HFFc6 (cell line): Measurements from ENCODE around the gene RAI1. TPM values are rescaled to one million over a fixed set of nuclear protein-coding genes. Genes with fewer than 3 reads are reported as not detected.

Experiments used
- DNase-seq: peaks from one replicate; pipeline ENCODE4 v3.0.0-alpha.2; 2018
- H3K27ac Mint-ChIP-seq: 2 replicates; pipeline ENCODE4 v1.8.0; 2020; ENCODE audit warnings: mild to moderate bottlenecking, mixed read lengths
- H3K27me3 Mint-ChIP-seq: 2 replicates; pipeline ENCODE4 v1.8.0; 2021; ENCODE audit warnings: mild to moderate bottlenecking, moderate library complexity, mixed read lengths; ENCODE audit not compliant: insufficient read depth
- H3K36me3 Mint-ChIP-seq: 2 replicates; pipeline ENCODE4 v1.8.0; 2021; ENCODE audit warnings: low read depth, mixed read lengths
- H3K4me1 Mint-ChIP-seq: 2 replicates; pipeline ENCODE4 v1.8.0; 2020; ENCODE audit warnings: low read depth, mixed read lengths
- H3K4me3 Mint-ChIP-seq: 2 replicates; pipeline ENCODE4 v1.8.0; 2020; ENCODE audit warnings: mild to moderate bottlenecking, moderate library complexity, mixed read lengths
- H3K9me3 Mint-ChIP-seq: 2 replicates; pipeline ENCODE4 v1.8.0; 2020; ENCODE audit warnings: mild to moderate bottlenecking, mixed read lengths
- CTCF ChIP-seq: fragments of 200-600 bp; sonication (generic); IDR thresholded peaks from 2 replicates; pipeline ENCODE4 v1.5.0; 2021; ENCODE audit warnings: antibody characterized with exemption, mild to moderate bottlenecking
- total RNA-seq, 6 experiments: library from RNA; stranded (reverse); fragmentation: NEBNext Ultra II Directional; extraction: Animal tissue kit (Norgen Biotek cat#: 25700); gene quantifications; 2 replicates in 1 of 6; 3 replicates in 5 of 6; pipeline ENCODE4 v1.2.3, GENCODE V29; 2021

The RAI1 gene
- total RNA-seq, 6 experiments from 2014 or later, result 26.9 to 29.3 (median 29.0) TPM

GRCh38 chr17:17800504-17801021, 119.3 kb downstream of the RAI1 start:
- peaks cover 10% of the 10 kb centered on the region for H3K27me3 Mint-ChIP-seq
- peaks cover 13% of the 10 kb centered on the region for H3K36me3 Mint-ChIP-seq
- DNase-seq, result no peak
- no peaks in the 10 kb centered on the region for H3K9me3 Mint-ChIP-seq
- peaks cover 2% of the 10 kb centered on the region; the same call in 1 of the 2 replicates for H3K4me1 Mint-ChIP-seq
- H3K27ac Mint-ChIP-seq, result no peak overlapping the region
- no peak overlapping the region for H3K4me3 Mint-ChIP-seq
- TF ChIP-seq CTCF, result no peak; the same call in 1 of the 2 replicates

GRCh38 chr17:17801800-17802481, 120.7 kb downstream of the RAI1 start:
- H3K27me3 Mint-ChIP-seq, result peaks cover 17% of the 10 kb centered on the region
- no peak overlapping the region for H3K4me3 Mint-ChIP-seq
- TF ChIP-seq CTCF, result no peak
- H3K4me1 Mint-ChIP-seq, result peaks cover 6% of the 10 kb centered on the region; the same call in 1 of the 2 replicates
- H3K27ac Mint-ChIP-seq, result no peak overlapping the region
- DNase-seq, result no peak
- peaks cover 19% of the 10 kb centered on the region for H3K36me3 Mint-ChIP-seq
- no peaks in the 10 kb centered on the region for H3K9me3 Mint-ChIP-seq

- H3K27ac Mint-ChIP-seq, result no peak overlapping the region; the same call in 1 of the 2 replicates
These were observed 122.7 kb downstream of the RAI1 start for GRCh38 chr17:17804007-17804406.

GRCh38 chr17:17805575-17805974, 124.3 kb downstream of the RAI1 start:
- H3K27ac Mint-ChIP-seq, result peak overlapping the region; percentile 64
- peaks cover 19% of the 10 kb centered on the region for H3K36me3 Mint-ChIP-seq
- peaks cover 6% of the 10 kb centered on the region; the same call in 1 of the 2 replicates for H3K4me1 Mint-ChIP-seq

More at GRCh38 chr17:17804007-17804406, 122.7 kb downstream of the RAI1 start:
- TF ChIP-seq CTCF, result no peak
- Mint-ChIP-seq H3K4me3 (no peak overlapping the region), H3K36me3 (peaks cover 19% of the 10 kb centered on the region), H3K27me3 (peaks cover 14% of the 10 kb centered on the region), H3K4me1 (peaks cover 6% of the 10 kb centered on the region; the same call in 1 of the 2 replicates), H3K9me3 (no peaks in the 10 kb centered on the region)
- no peak for DNase-seq

GRCh38 chr17:17806035-17806434, 124.8 kb downstream of the RAI1 start:
- H3K9me3 Mint-ChIP-seq, result no peaks in the 10 kb centered on the region
- H3K4me1 Mint-ChIP-seq, result peaks cover 6% of the 10 kb centered on the region; the same call in 1 of the 2 replicates
- H3K27ac Mint-ChIP-seq, result peak overlapping the region; percentile 64
- peak overlapping the region; percentile 20; the same call in 1 of the 2 replicates for H3K4me3 Mint-ChIP-seq
- DNase-seq, result no peak
- H3K36me3 Mint-ChIP-seq, result peaks cover 19% of the 10 kb centered on the region
- no peak for TF ChIP-seq CTCF
- peaks cover 14% of the 10 kb centered on the region for H3K27me3 Mint-ChIP-seq

More at GRCh38 chr17:17805575-17805974, 124.3 kb downstream of the RAI1 start:
- Mint-ChIP-seq H3K27me3 (peaks cover 14% of the 10 kb centered on the region), H3K9me3 (no peaks in the 10 kb centered on the region), H3K4me3 (no peak overlapping the region; the same call in 1 of the 2 replicates)
- no peak for DNase-seq
- TF ChIP-seq CTCF, result no peak
